ENCODE measurements around the gene COX17.

The COX17 gene

DNA sequence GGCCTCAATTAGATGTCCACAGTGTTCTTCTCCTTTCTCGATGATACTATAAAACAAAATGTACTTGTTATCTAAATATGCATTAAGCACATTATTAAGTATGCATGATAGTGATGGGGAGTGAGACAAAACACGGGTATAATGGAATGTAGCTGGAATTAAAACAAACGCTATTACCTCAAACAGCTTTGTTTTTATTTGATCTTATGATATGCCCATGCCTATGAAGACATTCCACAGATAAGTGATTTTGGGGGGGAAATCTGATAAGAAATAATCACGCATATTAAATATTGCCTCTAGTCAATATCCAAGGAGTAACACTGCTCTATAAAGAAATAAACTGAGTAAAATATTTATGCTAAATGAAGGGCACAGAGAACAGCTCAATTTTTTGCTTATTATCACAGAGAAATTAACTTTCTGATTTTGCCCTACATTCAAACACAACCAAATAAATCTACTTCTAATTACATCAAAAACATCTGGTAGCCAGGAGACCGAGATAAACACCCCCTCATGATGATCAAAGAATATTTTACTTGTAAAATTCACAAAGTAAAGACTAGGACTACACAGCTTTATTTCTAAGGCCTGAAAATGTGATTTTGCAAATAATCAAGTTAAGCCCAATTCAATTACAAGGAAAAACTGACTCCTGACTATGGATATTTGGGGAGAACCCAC lies 1.9 kb downstream of the COX17 start:
- no peak for DNase-seq (ENCODE audit: low read depth in 3 of 3)

DNA sequence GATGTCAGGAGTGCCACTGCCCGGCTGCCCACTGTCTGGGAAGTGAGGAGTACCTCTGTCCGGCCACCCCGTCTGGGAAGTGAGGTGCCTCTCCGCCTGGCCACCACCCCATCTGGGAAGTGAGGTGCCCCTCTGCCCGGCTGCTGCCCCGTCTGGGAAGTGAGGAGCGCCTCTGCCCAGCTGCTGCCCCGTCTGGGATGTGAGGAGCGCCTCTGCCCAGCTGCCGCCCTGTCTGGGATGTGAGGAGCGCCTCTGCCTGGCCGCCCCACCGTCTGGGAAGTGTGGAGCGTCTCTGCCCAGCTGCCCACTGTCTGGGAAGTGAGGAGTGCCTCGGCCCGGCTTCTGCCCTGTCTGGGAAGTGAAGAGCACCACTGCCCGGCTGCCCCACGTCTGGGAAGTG lies 3.3 kb downstream of the COX17 start:
- DNase-seq (ENCODE audit: low read depth in 3 of 3), result no peak

DNA sequence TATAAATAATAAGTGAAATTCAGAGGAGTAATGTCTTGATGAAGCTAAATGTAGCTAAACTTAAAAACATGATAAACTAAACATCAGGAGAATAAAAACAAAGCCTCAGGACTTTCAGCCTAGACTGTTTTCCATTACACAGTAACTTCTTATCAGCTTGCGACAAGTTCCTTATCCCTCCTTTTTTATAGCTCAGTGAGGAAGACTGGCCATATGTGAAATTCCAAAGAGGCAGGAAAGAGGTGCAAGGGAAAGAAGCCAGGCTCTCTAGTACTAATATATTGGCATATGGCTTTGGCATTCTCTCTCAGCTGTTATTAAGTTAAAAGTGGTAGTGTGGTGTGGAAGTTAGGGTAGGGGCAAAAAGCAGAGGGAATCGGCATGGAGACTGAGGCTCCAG lies 4.4 kb downstream of the COX17 start:
- no peak for DNase-seq (ENCODE audit: low read depth in 3 of 3)

DNA sequence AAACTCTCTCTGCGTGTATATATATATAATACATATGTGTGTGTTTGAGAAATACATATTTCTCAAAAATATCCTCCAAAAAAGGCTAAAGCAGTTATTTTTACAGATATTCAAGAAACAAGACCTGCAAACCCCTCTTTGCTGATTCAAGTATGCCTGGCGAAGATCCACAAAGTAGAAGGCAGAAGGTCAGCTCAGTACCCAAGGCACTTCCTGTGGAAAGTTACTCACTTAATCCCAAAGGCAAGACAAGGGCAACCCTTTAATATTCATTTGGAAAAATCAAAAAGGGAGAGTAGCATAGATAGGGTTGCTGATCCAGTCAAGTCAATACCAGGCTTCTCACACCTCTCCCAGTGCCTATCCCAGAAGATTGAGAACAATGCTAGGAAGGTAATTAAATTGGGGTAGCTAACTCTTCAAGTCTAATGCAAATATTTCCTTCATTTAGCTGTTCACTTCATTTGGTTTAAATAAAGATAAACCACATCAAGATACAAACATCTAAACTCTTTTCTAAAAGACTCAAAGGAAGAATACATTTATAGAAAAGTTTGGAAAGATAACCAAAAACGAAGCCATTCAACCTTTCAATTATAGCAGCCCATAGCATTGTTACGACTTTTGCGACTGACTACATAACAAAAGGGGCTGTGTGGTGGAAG lies 7.2 kb downstream of the COX17 start:
- DNase-seq (ENCODE audit: low read depth in 3 of 3), result no peak

DNA sequence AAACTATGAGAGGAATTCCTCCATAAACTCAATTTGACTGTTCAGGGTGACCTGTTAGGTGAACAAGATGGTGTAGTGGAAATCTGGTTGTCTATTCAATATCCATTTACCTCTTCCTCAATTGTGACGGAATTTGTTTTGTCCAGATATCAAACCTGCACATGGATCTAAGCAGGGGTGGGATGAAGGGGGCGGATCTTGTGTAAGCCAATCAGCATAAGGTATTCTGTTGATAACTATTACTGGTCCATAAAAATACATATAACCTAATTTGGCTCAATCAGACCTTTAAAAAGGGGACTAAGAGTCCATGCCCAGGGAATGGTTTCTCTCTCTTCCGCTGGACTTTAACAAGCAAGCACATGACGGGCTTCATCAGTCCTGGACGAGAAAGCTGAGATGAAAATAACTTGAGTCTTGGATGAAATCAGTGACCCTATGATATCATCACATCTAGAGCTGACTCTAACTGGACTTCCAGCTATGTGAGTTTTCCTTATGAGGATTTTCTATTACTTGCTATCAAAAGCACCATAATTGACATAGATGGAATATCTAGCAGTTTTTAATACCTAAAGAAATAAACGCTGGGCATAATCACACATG lies 11.1 kb downstream of the COX17 start:
- no peak for DNase-seq (ENCODE audit: low read depth in 3 of 3)

DNA sequence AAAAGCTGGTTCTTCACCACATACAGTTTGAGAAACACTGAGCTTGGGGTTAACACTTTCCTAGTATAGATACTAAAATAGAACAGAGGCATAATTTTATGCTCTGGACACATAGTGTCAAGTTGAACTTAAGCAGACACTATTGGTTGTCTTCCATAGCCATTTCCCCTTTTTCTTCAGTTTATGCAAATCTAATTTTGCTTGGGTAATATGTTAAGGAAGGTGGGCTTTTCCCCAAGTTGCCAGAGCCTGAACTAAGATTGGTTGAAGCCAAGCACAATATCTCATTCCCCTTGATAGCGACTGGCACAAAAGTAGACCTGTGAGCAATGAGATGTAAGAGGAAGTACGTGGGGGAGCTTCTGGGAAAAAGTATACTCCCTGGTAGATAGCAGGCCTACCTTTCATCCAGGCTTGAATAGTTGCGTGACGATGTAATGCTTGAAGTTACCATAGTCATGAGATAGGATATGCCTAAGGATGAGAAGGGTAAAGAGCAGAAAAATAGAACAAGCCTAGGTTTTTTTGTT lies 12.3 kb downstream of the COX17 start:
- DNase-seq (ENCODE audit: low read depth in 3 of 3), result no peak

DNA sequence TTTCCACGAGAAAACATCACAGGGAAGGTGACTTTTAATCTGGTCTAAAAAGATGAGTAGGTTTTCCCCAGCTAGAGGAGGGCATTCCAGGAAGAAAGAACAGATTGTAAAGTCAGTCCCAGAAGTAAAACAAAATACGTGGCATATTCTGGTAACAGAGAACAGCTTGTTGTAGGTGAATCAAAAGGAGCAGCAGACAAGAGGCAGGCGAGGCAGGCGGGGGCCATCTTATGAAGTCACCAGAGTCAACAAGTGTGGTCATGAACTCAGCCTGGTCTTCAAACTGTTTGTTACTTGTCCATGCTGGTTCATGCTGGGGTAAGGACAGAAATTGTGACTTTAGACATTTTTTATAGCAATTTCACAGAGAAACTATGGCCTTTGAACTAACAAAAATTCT lies 12.8 kb downstream of the COX17 start:
- DNase-seq (ENCODE audit: low read depth in 3 of 3), result no peak

DNA sequence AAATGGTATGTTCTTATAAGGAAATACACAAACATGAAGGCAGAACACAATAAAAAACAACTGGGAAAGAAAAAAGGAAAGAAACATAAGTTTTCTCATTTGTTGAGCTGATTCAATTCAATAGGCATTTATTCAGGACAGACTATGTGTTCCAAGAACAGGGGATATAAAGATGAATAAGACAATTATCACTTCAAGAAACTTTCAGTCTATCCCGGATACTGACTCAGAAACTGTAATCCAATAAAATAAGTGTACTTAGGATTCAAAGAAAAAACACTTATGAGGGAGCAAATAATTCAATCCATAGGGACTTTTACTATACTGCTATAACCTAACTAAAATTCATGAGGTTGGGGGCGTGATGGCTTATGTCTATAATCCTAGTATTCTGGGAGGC lies 13.3 kb downstream of the COX17 start:
- no peak for DNase-seq (ENCODE audit: low read depth in 3 of 3)

DNA sequence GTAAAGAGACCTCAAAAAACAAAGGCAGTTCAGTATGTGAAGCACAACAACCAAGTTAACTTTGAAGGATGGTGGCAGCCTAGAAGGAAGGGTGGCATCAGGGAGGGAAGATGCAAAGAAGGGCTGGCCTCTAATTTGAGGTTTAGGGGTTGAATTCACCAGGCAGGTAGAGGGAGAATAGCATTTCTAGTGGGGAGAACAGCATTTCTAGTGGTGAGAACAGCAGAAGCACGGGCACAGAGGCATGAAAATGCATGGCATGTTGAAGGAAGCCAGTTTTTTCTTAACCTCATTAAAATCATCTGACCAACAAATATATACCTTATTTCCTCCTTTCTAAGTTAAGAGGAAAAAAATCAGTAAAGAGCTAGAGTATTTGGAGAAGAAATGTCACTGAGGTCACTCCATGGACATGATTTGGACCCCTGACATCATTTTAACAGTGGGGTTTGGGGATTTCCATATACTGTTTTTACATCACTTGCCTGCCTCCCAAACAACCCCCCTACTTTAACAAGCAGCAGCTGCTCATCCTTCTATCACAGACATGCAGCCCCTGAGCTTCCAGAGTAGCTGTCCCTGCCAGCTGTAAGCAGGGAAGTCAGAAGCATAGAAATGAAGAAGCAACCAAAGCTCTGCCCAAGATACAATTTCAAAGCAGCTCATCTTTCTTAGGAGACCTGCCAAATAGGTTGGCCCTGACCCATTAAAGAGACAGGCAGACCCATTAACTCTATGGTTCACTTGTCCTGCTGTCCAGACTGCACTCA lies 14.4 kb downstream of the COX17 start:
- DNase-seq (ENCODE audit: low read depth in 3 of 3), result no peak

DNA sequence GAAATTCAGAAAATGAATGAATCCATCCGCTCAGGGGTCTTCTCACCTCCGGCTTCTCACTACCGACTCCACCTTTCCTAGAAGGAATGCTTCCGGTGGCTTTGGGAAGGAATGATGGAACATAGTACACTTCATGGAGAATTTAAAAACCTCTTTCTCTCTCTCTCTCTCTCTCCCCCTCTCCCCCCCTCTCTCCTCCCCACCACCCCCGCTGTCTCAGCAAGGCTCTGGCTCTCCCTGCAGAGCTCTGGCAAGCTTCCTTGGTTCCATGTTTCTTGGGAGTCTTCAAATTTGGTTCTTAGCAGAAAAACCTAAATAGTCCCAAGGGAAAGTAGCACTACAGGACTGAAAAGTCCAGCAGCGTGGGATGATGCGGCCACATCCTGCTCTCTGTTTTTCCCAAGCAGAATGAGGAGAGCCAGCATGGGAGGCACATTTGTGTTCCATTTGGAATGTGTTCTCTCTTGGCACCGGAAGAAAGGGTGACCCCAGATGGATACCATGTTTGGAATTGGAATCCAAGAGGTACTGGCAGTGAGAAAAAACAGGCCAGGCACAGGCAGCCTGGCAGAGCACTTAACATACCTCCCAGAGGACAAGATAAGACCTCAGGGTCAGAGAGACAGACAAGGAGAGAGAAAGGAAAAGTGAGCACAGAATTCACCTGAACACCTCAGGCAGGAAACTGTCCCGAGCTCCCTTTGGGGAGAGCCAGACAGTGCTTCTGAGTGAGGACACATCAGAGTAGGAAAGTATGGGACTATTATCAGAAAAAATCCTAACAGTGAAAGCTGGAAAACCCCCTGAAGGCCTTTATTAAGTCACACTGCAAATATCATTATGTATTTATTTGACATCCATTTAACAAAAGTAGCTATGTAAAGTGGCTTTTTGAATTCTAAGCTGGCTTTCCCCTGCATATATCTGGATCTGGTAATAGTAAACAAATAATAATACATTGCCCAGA lies 16.4 kb downstream of the COX17 start, which contains the start of gene POPDC2:
POPDC2 (minus strand) TSS at position 116 of the 967 bp plus-strand sequence. CDS start 166 bp downstream, outside the sequence.
- no peak for DNase-seq (ENCODE audit: low read depth in 3 of 3)

DNA sequence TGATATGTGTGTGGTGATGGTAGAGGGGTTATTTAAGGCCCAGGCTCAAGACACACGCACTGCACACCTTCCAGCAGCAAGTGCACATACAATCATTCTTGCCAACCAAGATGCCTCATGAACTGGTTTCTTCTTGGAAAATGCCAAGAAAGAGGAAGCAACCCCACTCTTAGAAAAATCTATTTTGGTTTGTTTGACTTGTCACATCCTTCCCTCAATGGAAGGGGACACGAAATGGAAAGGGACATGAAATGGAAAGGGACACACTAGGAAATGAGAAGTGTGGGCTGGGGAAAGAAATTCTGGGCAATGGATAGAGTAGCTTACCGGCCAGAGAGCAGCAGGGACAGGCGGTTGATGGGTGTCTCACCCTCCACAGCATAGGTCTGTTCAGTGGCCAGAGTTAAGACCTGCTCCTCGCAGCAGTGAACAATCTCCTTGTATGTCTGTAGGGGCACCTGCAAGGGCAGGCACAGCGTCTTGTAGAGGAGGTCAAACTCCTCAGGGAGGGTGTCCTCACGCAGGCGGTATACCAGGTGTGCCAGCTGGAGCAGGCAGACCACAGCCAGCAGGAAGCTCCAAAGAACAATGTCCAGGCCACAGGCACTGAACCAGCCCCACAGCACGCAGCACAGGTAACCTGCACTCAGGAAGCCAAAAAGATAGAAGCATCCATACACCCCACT lies 17.5 kb downstream of the COX17 start:
- DNase-seq (ENCODE audit: low read depth in 3 of 3), result no peak

DNA sequence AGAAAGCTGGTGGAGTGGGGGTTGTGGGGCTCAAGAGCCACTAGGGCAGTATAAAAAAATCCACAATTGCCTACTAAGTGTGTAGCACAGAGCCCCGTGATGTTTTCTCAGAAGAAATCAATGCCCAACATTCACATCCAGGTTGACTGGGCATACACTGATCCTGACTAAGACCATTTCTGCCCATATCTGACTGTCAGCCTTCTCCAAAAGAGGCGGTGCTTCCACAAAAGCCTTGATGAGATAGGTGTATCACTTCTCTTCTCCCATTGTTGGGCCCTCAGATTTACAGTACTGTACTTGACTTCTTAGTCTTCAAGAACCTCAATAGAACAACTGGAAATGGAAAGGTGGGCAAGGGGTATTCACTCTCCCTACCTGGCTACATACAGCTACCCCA lies 18.2 kb downstream of the COX17 start:
- DNase-seq (ENCODE audit: low read depth in 3 of 3), result no peak

DNA sequence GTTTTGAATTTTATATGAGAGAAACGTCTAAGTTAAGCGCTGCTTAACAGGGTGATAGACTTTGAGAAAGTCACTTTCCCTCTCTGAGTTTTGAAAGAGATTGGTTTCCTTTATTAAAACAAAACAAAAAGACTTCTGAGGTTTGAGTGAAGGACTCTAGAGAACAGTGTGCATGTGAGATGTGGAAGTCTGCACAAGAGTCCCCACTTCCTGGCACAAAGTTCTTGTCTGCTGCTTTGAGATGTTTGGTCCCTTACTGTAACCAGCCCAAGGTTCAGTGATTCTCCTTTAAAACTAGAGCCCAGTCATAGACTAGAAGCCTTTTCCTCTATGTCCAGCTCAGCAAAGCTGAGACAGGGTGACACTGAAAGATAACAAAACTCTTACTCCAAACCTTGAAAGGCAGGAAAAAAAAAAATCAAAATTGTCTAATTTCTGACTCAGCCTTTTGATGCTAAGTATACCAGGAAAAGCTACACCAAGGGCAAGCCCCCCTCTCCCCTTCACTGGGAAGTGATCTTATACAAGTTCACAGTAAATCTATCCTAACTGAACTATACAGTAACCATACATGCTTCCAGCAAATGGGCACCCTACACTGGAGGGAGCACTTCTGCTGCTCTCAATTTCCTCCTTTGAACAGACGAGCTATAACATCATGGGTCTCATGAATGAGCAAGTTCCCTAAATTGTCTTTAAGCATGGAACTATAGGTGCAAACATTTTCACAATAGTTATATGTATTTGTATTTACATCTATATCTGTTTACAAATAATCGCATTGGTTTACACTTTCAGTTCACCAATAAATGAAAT lies 19.1 kb downstream of the COX17 start:
- no peak for DNase-seq (ENCODE audit: low read depth in 3 of 3)

DNA sequence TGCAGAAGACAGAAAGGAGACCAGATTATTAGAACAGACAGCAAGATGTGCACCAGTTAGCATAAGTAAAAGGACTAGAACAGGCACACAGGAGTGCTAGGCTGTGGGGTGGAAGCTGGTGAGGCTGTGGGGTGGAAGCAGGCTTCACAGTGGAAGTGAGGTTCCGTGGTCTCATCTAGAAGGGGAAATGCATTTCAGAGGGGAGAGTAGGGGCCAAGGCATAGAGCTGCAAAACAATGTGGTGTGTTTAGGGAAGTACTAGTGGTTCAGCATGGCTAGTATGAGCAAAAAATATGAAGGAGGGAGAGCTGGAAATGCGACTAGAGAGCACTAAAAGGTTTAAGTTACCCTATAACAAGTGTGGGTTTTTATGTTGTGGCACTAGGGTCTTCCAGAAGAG lies 23.3 kb downstream of the COX17 start:
- no peak for DNase-seq (ENCODE audit: low read depth in 3 of 3)

DNA sequence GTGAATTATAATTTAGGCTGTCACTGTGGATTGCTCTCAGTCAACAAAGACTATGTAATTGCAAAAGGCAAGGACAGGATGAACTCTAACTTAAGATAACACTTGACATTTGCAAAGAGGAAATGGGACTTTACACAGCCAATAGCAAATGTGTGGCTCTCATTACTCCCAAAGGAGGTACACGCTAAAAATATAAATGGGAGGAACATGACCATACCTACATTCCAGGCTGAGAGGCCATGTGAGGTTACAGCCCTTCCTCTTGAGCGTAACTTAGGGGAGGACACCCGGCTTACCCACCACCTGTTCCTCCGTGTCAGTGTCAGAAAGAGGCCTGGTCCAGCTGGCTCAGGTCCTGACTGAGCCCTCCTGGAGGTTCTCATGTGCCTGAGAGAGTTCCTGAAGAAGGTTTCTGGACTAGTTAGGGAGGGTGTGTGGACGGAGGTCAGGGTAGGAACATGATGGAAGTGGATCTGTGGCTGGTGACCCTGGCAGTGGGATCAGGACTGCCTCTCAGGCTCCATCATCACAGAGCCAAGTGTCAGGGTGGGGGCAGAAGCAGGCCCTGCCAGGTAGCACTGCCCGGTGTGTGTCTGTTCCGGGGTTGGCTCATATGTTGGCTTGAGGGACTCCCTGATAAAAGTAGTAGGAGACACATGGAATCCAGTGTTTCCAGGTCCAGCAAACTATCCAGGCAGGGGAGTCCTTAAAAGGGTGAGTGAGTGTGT lies 24.7 kb downstream of the COX17 start:
- DNase-seq (ENCODE audit: low read depth in 3 of 3), result no peak

DNA sequence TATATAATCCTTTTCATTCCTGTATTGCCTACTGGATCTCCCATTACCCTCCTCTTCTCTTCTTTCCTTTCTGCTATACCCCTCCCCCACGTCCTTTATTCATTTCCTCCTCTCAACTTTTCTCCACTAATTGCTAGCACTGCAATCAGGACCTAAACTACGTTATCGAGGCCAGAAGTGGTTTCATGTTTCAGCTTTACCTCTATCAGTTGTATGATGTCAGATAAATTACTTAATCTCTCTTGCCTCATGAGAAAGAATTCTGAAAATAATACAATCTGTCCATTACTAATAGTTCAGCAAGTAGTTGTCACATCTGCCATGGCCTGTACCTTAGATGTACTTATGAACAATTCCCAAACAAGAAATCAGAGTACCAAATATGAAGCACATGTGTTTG lies 27.4 kb downstream of the COX17 start:
- DNase-seq (ENCODE audit: low read depth in 3 of 3), result no peak

DNA sequence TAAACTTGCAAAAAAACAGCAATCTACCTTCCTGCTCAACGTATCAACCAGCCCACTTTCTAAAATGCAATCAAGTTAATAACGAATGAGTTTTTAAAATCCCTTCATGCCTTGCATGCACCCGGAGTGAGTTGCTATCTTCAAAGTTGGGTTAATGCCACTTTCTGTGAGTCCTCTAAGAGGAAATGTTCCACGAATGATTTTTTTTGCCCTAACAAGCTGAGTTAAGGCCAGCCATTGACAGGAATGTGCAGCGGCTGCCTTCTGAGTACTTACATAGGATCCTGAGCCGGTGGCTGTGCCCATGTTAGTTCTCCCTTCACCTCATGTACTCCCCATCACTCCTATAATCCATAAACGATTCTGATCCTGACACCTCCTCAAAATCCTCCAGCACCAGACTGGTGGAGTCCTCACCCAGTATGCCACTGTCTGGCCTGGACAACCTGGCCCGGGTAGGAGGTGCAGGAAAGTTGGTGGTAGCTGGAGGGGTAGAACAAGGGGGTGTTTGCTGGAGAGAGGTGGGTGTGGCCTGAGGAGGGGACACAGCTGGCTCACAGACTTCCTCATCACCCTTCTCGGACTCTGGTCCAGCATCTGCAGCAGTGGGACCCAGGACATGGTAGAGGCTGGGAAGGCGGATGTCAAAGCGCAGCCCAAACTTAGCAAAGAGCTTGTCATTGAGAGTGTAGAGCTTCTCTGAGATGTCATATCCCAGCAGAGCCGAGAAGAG lies 29.2 kb downstream of the COX17 start:
- no peak for DNase-seq (ENCODE audit: low read depth in 3 of 3)

DNA sequence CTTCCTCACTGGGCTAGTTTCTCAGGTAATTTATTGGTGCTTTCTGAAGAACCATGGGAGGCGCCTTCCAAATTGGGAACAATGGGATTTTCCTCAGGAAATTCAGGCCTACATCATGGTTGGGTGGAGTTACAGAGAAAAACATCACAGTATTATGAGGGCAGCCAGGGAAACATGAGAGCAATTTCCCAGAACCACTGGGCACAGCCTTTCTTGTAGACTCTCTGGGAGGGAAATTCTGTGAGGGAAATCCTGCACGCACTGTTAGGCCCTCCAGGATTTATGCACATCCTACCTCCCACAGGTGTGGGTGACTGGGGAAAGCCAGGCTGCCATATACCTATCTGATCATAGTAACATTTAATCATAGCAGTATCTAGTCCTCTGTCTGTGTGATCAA lies 30.0 kb downstream of the COX17 start:
- DNase-seq (ENCODE audit: low read depth in 3 of 3), result no peak

Data from stimulated activated CD4-positive, alpha-beta T cell treated with anti-CD3 and anti-CD28 coated beads, TNF-alpha, amount 100 ng/mL, for 4 hours (primary cell).